HG02870 (cell line): ENCODE measurements around the gene GRIK1.

Experiments
- ATAC-seq: cut with Tn5 transposase; IDR thresholded peaks from one replicate; pipeline ENCODE4 v1.9.1; 2021; ENCODE audit warnings: mild to moderate bottlenecking, moderate library complexity; ENCODE audit not compliant: unreplicated experiment

The GRIK1 gene

DNA sequence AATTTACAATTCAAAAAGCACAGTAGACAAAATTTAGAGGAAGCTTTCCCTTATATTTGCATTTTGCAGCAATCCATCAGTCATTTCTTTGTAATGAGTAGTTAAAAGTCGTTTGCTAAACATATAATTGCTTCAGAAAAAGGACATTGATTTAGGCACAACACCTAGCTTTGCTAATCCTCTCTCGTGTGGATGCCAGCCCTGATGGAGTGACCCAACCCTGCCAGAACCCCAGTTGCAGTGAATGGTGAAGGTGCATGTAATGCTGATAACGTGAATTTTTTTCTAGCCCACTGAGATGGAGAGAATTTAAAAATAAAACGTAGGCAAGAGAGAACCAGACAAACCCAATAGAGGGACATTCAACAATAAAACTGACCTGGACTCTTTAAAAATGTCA, 263.4 kb downstream of the GRIK1 start:
- ATAC-seq: no peak

- no peak for ATAC-seq
These were observed 264.3 kb downstream of the GRIK1 start for GRCh38 chr21:29675451-29675850.

DNA sequence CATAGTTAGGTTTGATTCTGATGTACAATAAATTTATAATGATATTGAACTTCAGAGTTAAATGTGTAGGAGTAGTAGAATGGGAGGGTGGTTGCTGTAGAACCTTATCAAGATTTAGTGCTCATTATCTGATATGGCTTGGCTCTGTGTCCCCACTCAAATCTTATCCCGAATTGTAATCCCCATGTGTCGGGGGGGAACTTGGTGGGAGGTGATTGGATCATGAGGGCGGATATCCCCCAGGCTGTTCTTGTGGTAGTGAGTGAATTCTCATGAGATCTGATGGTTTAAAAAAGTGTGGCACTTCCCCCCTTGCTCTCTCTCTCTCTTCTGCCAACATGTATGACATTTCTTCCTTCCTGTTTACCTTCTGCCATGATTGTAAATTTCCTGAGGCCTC, 265.5 kb downstream of the GRIK1 start:
- ATAC-seq: no peak

DNA sequence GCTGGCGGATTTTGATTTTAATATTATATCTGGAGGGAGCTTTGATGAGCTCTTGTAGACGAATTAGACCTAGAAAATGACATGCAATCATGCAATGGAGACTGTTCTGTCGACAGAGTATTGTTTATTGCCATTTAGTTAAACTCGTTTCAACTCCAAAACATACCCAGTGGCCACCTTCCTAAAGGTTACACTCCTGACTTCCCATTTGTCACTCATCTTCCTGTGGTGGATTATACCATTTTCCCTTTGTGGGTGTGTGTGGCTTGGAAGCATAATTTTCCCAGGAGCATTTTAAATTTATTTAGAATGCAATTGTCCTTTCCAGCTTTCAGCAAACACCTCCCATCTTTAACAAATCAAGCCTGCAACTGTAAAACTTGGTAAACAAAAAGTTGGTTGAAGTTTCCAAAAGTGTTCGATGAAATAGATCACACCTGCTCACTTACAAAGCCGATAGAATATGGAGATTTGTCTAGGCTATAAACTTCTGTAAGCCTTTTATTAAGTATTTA, 266.6 kb downstream of the GRIK1 start:
- no peak for ATAC-seq

DNA sequence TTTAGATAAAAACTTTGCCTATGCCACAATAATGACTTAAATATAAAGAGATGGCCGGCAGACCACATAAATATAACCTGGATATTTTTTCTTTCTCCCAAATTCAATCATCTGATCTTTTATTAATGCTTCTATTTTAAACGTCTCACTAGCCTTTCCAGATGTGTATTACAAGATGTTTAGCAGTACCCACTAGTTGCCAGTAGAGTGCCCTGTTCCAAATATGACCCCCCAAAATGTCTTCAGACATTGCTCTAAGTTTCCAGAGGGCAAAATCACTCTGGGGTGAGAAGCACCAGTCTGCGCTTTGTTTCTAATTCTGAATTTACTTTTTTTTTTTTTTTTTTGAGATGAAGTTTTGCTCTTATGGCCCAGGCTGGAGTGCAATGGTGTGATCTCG, 268.1 kb downstream of the GRIK1 start:
- ATAC-seq: no peak

DNA sequence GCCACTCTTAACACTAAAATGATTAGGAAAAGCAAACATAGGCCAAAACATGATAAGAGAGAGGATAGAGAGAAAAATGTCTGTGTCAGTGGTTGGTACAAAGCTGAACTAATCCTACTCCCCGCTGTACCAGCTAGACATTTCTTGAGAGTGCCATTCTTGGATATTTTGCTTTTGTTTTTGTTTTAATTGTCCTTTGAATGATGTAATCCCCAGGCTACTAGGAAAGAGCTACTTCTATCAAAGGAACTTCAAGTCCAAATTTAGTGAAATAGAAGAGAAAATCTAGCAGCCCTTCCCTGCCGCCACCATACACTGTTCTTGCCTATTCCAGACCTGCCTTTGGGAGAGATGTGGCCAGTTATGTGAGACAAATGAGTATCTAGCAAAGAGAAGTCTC, 269.6 kb downstream of the GRIK1 start:
- no peak for ATAC-seq

- peak; percentile 59 for ATAC-seq
These were observed 270.4 kb downstream of the GRIK1 start for GRCh38 chr21:29669416-29669815.

DNA sequence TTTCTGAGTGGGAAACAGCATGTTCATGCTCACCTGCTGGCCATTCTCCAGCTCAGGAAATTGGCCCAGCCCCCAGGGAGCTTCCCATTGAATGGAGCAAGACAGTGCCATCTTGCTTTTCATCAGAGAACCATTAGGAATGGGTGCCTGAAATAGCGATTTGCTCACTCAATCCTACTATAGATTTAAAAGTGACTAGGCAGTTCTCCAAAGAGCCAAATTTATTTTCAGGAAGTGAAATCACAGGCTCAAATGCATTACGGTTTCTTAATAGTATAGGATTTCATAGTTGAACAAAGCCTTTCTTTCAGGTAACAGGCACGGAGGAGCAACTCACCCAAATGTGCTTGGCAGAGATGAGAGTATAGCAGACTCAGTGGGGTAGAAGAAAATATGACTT, 272.1 kb downstream of the GRIK1 start:
- ATAC-seq: no peak

GRCh38 chr21:29664615-29665014, 275.2 kb downstream of the GRIK1 start:
- ATAC-seq: no peak

DNA sequence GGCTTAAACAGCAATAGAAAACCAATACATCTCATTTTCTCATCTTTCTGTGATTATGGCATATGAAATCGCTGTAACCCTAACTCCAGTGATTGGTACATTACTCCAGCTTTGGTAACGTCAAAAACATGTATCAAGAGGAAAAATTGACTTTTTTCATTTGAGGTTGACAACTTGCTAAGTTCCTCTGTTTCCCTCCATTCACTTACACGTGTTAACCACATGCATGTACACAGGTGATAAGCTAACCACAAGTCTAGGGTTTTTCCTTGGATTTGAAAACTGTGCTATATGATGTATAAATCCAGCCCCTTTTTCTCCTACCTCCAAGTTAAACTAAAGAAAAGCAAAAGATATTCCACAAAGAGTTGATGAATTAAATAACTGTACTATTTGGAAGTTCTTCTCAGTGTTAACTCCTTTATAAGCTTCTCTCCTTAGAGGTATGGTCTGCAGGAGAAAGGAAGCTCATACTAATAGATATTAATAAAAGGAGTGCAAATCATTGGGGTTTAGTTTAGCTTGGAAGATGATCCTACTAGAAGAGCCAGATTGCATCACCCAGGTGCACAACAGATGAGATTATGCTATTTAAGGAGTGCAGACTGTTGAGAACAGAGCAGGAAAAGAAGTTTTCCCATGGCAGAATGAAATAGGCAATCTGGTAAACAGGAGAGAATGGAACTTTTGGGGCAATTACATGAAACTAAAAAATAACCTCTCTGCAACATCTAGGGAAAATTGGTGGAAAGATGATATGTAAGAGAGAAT, 277.9 kb downstream of the GRIK1 start:
- no peak for ATAC-seq

- ATAC-seq: no peak
These were observed 279.6 kb downstream of the GRIK1 start for GRCh38 chr21:29660047-29660720.

- ATAC-seq: no peak
These were observed 280.9 kb downstream of the GRIK1 start for GRCh38 chr21:29658934-29659203.

- ATAC-seq: no peak
These were observed 281.4 kb downstream of the GRIK1 start for GRCh38 chr21:29658177-29658933.

DNA sequence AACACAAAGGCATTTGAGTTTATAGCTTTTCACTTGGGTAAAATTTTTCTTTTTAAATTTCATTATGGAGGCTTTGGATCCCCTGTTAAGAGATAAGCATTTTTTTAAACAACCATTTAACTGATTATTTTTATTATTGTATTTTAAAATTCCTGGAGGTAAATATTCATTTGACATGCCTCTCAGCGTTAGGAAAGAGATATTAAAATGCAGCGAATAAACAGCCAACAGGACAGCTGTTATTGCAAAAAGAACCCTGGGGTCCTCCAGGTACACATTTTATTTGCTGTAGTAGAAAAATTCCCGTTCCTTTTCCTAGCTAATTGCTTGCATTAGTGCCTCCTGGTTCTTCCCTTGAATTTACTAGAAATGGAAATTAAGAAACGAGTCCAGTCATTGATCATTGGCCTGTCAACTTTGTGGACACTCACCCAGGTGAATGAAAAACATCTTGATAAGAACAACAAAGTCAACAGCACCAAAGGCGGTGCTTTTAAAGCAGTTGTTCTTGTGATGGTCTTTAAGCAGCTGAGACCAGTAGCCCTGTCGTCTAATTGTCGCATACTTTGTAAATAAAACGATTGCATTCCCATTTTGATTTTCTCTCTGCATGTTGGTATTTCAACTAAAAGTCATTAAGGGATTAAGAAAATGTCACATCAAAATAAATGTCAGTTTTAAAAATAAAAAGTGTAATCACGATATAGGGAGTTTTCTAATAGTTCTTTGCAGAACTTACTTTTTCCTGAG, 282.4 kb downstream of the GRIK1 start:
- no peak for ATAC-seq

GRCh38 chr21:29656504-29657239, 283.1 kb downstream of the GRIK1 start:
- ATAC-seq: no peak

DNA sequence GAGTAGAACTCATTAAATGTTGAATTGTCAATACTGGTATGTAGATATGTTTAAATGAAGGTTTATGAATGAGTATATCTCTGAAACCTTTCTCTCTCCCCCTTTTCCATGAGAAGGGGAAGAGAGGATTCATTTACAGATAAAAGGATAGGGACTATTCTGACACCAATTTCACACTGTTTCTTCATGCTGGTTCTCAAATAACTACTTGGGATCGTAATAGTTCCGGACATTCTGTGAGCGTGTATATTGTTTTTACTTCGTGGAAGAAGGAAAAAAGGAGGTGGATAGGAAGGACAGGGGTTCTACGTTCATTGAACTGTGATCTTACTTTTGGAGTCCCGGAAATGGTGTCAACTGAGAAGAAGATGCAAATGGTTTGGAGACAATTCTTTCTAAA, 284.2 kb downstream of the GRIK1 start:
- ATAC-seq: no peak

GRCh38 chr21:29654855-29655254, 284.9 kb downstream of the GRIK1 start:
- ATAC-seq: no peak

DNA sequence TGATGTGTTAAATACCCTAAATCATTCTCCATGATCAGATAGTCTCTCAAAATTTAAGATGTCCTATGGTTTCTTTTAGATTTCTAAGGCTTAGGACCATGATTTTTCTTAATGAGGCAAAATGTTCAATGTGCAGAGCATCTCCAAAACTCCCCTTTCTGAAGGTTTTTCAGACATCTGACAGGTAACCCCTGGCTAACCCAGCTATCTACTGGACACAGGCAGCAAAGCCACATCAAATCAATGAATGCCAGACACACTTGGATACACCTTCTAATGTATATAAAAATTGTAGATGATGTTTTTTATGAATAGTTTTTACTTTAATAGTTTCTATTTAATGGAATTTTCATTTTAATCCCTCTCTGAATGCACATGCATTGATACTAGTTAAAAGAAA, 285.6 kb downstream of the GRIK1 start:
- ATAC-seq: no peak

DNA sequence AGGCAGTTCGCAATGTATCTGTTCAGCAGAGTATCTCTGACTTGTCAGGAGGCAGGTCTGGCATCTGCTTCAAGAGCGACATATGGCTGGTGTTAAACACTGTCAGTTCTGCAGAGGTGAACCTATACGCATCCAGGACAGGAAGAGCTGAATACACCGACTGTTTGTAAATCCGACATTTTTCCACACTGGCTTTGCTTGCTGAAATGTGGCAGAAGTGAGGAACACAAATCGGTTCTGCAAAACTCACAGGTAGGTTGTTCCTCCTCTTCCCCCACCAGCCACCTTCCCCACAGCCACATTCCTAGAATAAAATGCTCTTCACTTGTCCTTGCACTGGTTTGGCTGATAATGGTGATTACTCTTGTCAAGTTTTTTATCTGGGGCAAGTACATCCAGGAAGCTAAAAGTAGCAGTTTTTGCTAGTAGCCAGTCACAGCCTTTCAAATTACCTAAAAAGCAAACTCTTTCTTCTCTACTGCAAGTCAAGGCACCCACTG, 289.2 kb downstream of the GRIK1 start:
- ATAC-seq: no peak

DNA sequence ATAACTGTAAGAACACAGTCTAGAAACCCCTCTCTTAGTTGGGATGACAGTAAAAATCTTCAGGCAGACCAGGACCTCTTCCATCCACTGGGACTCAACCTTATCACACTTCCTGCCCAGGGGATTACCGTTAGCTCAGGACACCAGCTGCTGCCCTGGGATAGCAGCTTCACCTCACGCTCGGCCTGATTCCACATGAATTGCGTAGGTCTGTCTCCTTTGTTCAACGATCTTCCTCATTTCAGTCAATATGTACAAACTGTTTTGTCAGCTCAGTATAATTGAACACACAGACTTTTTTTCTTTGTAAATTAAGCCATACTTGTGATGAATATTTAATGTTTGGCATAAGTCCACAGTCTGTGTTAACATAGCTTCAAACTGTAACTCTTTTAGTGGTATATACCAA, 290.4 kb downstream of the GRIK1 start:
- ATAC-seq: no peak
